GM12892 (cell line): ENCODE measurements around the gene OR4D10.
"Not testable (repeated sequence)": the region's sequence is repeated elsewhere in the genome, so short reads cannot be mapped to it uniquely, and the experiment has no call there.

Experiments used
- POLR2A ChIP-seq: IDR thresholded peaks from 2 replicates; pipeline ENCODE4 v1.6.1; 2011; ENCODE audit warnings: low read depth, low read length, control low read depth
- POLR2AphosphoS5 ChIP-seq: IDR thresholded peaks from 2 replicates; pipeline ENCODE4 v1.6.1; 2011; ENCODE audit warnings: low read depth, low read length, control low read depth
- TAF1 ChIP-seq: IDR thresholded peaks from 2 replicates; pipeline ENCODE4 v1.6.1; 2011; ENCODE audit warnings: low read depth, mild to moderate bottlenecking, control low read depth, low read length, borderline replicate concordance

- TF ChIP-seq POLR2AphosphoS5, POLR2A, TAF1: not testable (repeated sequence)
Measured at GRCh38 chr11:59520139-59520538, 47.0 kb downstream of the OR4D10 start.
